ENCODE measurements around the gene TMC3.
"Not testable (repeated sequence)": the region's sequence is repeated elsewhere in the genome, so short reads cannot be mapped to it uniquely, and the experiment has no call there.

The TMC3 gene

GRCh38 chr15:81373775-81374395, at the start of gene TMC3:
Gene TMC3, minus strand, starts transcription at chr15:81374213. Its CDS starts 136 bp downstream, at chr15:81374077.
- Histone ChIP-seq H3K79me2 (ENCODE audit: control insufficient read depth, insufficient read depth, low read length, unreplicated experiment) (no peaks in the 10 kb centered on the region), H3K36me3 (ENCODE audit: insufficient read depth, low read length) (no peaks in the 10 kb centered on the region), H3K4me3 (ENCODE audit: low read depth, low read length) (no peak within 1 kb of the TSS), H3K4me1 (ENCODE audit: control insufficient read depth, insufficient read depth, low read length, unreplicated experiment) (no peaks in the 10 kb centered on the region), H3K27me3 (ENCODE audit: insufficient read depth, low read length) (peaks cover 46% of the 10 kb centered on the region), H2AFZ (ENCODE audit: low read length, unreplicated experiment) (no peak within 1 kb of the TSS), H3K27ac (ENCODE audit: low read depth, low read length) (no peak within 1 kb of the TSS)

- Histone ChIP-seq H3K27me3 (ENCODE audit: insufficient read depth, low read length) (no peaks in the 10 kb centered on the region), H3K27ac (ENCODE audit: low read depth, low read length) (no peak overlapping the region), H3K4me3 (ENCODE audit: low read depth, low read length) (no peak overlapping the region), H2AFZ (ENCODE audit: low read length, unreplicated experiment) (no peak overlapping the region), H3K36me3 (ENCODE audit: insufficient read depth, low read length) (no peaks in the 10 kb centered on the region), H3K4me1 (ENCODE audit: control insufficient read depth, insufficient read depth, low read length, unreplicated experiment) (no peaks in the 10 kb centered on the region), H3K79me2 (ENCODE audit: control insufficient read depth, insufficient read depth, low read length, unreplicated experiment) (no peaks in the 10 kb centered on the region)
These were observed 47.4 kb upstream of the TMC3 start for GRCh38 chr15:81421461-81421860.

- no peak overlapping the region for H2AFZ ChIP-seq (ENCODE audit: low read length, unreplicated experiment)
- no peak overlapping the region for H3K27ac ChIP-seq (ENCODE audit: low read depth, low read length)
These were observed 45.4 kb upstream of the TMC3 start for GRCh38 chr15:81419332-81419943.

GRCh38 chr15:81418891-81419290, 44.9 kb upstream of the TMC3 start:
- Histone ChIP-seq H3K27ac (ENCODE audit: low read depth, low read length) (no peak overlapping the region), H3K27me3 (ENCODE audit: insufficient read depth, low read length) (no peaks in the 10 kb centered on the region), H3K79me2 (ENCODE audit: control insufficient read depth, insufficient read depth, low read length, unreplicated experiment) (no peaks in the 10 kb centered on the region), H3K4me1 (ENCODE audit: control insufficient read depth, insufficient read depth, low read length, unreplicated experiment) (no peaks in the 10 kb centered on the region), H3K4me3 (ENCODE audit: low read depth, low read length) (no peak overlapping the region), H3K36me3 (ENCODE audit: insufficient read depth, low read length) (no peaks in the 10 kb centered on the region), H2AFZ (ENCODE audit: low read length, unreplicated experiment) (no peak overlapping the region)

More at GRCh38 chr15:81419332-81419943, 45.4 kb upstream of the TMC3 start:
- Histone ChIP-seq H3K4me3 (ENCODE audit: low read depth, low read length) (no peak overlapping the region), H3K27me3 (ENCODE audit: insufficient read depth, low read length) (no peaks in the 10 kb centered on the region), H3K4me1 (ENCODE audit: control insufficient read depth, insufficient read depth, low read length, unreplicated experiment) (no peaks in the 10 kb centered on the region), H3K36me3 (ENCODE audit: insufficient read depth, low read length) (no peaks in the 10 kb centered on the region), H3K79me2 (ENCODE audit: control insufficient read depth, insufficient read depth, low read length, unreplicated experiment) (no peaks in the 10 kb centered on the region)

- no peaks in the 10 kb centered on the region for H3K36me3 ChIP-seq (ENCODE audit: insufficient read depth, low read length)
- H3K79me2 ChIP-seq (ENCODE audit: control insufficient read depth, insufficient read depth, low read length, unreplicated experiment) = no peaks in the 10 kb centered on the region
- H3K4me3 ChIP-seq (ENCODE audit: low read depth, low read length) = no peak overlapping the region
- H3K27ac ChIP-seq (ENCODE audit: low read depth, low read length) = no peak overlapping the region
- no peaks in the 10 kb centered on the region for H3K27me3 ChIP-seq (ENCODE audit: insufficient read depth, low read length)
- H2AFZ ChIP-seq (ENCODE audit: low read length, unreplicated experiment) = no peak overlapping the region
- no peaks in the 10 kb centered on the region for H3K4me1 ChIP-seq (ENCODE audit: control insufficient read depth, insufficient read depth, low read length, unreplicated experiment)
These were observed 44.4 kb upstream of the TMC3 start for GRCh38 chr15:81418444-81418843.

- H3K36me3 ChIP-seq (ENCODE audit: insufficient read depth, low read length); H3K27ac ChIP-seq (ENCODE audit: low read depth, low read length); H2AFZ ChIP-seq (ENCODE audit: low read length, unreplicated experiment); H3K79me2 ChIP-seq (ENCODE audit: control insufficient read depth, insufficient read depth, low read length, unreplicated experiment); H3K4me3 ChIP-seq (ENCODE audit: low read depth, low read length); H3K4me1 ChIP-seq (ENCODE audit: control insufficient read depth, insufficient read depth, low read length, unreplicated experiment): not testable (repeated sequence)
- H3K27me3 ChIP-seq (ENCODE audit: insufficient read depth, low read length) = peaks cover 17% of the 10 kb centered on the region; the same call in 1 of the 2 replicates
These were observed 40.4 kb upstream of the TMC3 start for GRCh38 chr15:81414274-81414968.

GRCh38 chr15:81413851-81414250, 39.8 kb upstream of the TMC3 start:
- Histone ChIP-seq H2AFZ (ENCODE audit: low read length, unreplicated experiment) (no peak overlapping the region), H3K4me3 (ENCODE audit: low read depth, low read length) (no peak overlapping the region)

GRCh38 chr15:81411969-81412633, 38.1 kb upstream of the TMC3 start:
- Histone ChIP-seq H2AFZ (ENCODE audit: low read length, unreplicated experiment) (no peak overlapping the region), H3K4me1 (ENCODE audit: control insufficient read depth, insufficient read depth, low read length, unreplicated experiment) (no peaks in the 10 kb centered on the region), H3K27me3 (ENCODE audit: insufficient read depth, low read length) (peaks cover 28% of the 10 kb centered on the region), H3K27ac (ENCODE audit: low read depth, low read length) (no peak overlapping the region), H3K4me3 (ENCODE audit: low read depth, low read length) (no peak overlapping the region), H3K36me3 (ENCODE audit: insufficient read depth, low read length) (no peaks in the 10 kb centered on the region), H3K79me2 (ENCODE audit: control insufficient read depth, insufficient read depth, low read length, unreplicated experiment) (no peaks in the 10 kb centered on the region)

More at GRCh38 chr15:81413851-81414250, 39.8 kb upstream of the TMC3 start:
- no peak overlapping the region for H3K27ac ChIP-seq (ENCODE audit: low read depth, low read length)
- H3K79me2 ChIP-seq (ENCODE audit: control insufficient read depth, insufficient read depth, low read length, unreplicated experiment) = no peaks in the 10 kb centered on the region
- no peaks in the 10 kb centered on the region for H3K4me1 ChIP-seq (ENCODE audit: control insufficient read depth, insufficient read depth, low read length, unreplicated experiment)
- peaks cover 21% of the 10 kb centered on the region; the same call in 1 of the 2 replicates for H3K27me3 ChIP-seq (ENCODE audit: insufficient read depth, low read length)
- no peaks in the 10 kb centered on the region for H3K36me3 ChIP-seq (ENCODE audit: insufficient read depth, low read length)

- Histone ChIP-seq H3K79me2 (ENCODE audit: control insufficient read depth, insufficient read depth, low read length, unreplicated experiment) (no peaks in the 10 kb centered on the region), H3K4me3 (ENCODE audit: low read depth, low read length) (no peak overlapping the region), H3K36me3 (ENCODE audit: insufficient read depth, low read length) (no peaks in the 10 kb centered on the region), H3K27ac (ENCODE audit: low read depth, low read length) (no peak overlapping the region), H3K27me3 (ENCODE audit: insufficient read depth, low read length) (peaks cover 34% of the 10 kb centered on the region), H3K4me1 (ENCODE audit: control insufficient read depth, insufficient read depth, low read length, unreplicated experiment) (no peaks in the 10 kb centered on the region), H2AFZ (ENCODE audit: low read length, unreplicated experiment) (no peak overlapping the region)
These were observed 37.0 kb upstream of the TMC3 start for GRCh38 chr15:81411051-81411450.

GRCh38 chr15:81410318-81410753, 36.3 kb upstream of the TMC3 start:
- Histone ChIP-seq H3K4me1 (ENCODE audit: control insufficient read depth, insufficient read depth, low read length, unreplicated experiment) (no peaks in the 10 kb centered on the region), H3K27ac (ENCODE audit: low read depth, low read length) (no peak overlapping the region), H3K27me3 (ENCODE audit: insufficient read depth, low read length) (peaks cover 40% of the 10 kb centered on the region), H3K4me3 (ENCODE audit: low read depth, low read length) (no peak overlapping the region), H3K36me3 (ENCODE audit: insufficient read depth, low read length) (no peaks in the 10 kb centered on the region), H2AFZ (ENCODE audit: low read length, unreplicated experiment) (no peak overlapping the region), H3K79me2 (ENCODE audit: control insufficient read depth, insufficient read depth, low read length, unreplicated experiment) (no peaks in the 10 kb centered on the region)
